BE2C (cell line): ENCODE data around the gene GPRC5C.

Source experiments
- DNase-seq: peaks from one replicate; pipeline ENCODE4 v3.0.0-alpha.2; 2020
- H3K27me3 ChIP-seq: fragments of 250-450 bp; sonication (Bioruptor Pico); 2 replicates; pipeline ENCODE4 v1.5.1; 2020; ENCODE audit warnings: mild to moderate bottlenecking
- H3K36me3 ChIP-seq: fragments of 250-450 bp; sonication (Bioruptor Pico); 2 replicates; pipeline ENCODE4 v1.5.1; 2020; ENCODE audit warnings: mild to moderate bottlenecking
- H3K4me1 ChIP-seq: fragments of 250-450 bp; sonication (Bioruptor Pico); 2 replicates; pipeline ENCODE4 v1.5.1; 2020
- H3K4me3 ChIP-seq: 2 replicates; pipeline ENCODE4 v1.5.1; 2011; ENCODE audit warnings: low read depth, low read length
- H3K9me3 ChIP-seq: fragments of 250-450 bp; sonication (Bioruptor Pico); 2 replicates; pipeline ENCODE4 v1.5.1; 2020
- CTCF ChIP-seq: IDR thresholded peaks from 2 replicates; pipeline ENCODE4 v1.5.1; 2012; ENCODE audit warnings: mild to moderate bottlenecking, low read depth, low read length

Gene GPRC5C

GRCh38 chr17:74461611-74462010, 29.7 kb downstream of the GPRC5C start:
- H3K27me3 ChIP-seq = no peaks in the 10 kb centered on the region
- TF ChIP-seq CTCF = no peak
- H3K4me3 ChIP-seq = no peak overlapping the region
- DNase-seq = no peak
- H3K36me3 ChIP-seq = no peaks in the 10 kb centered on the region
- no peaks in the 10 kb centered on the region for H3K9me3 ChIP-seq
- H3K4me1 ChIP-seq = peaks cover 3% of the 10 kb centered on the region

- Histone ChIP-seq H3K27me3 (peaks cover under 1% of the 10 kb centered on the region; the same call in 1 of the 2 replicates), H3K9me3 (no peaks in the 10 kb centered on the region), H3K4me1 (no peaks in the 10 kb centered on the region), H3K36me3 (no peaks in the 10 kb centered on the region), H3K4me3 (no peak overlapping the region)
- no peak for TF ChIP-seq CTCF
- DNase-seq = no peak
Measured at GRCh38 chr17:74464730-74465377, 33.0 kb downstream of the GPRC5C start.

GRCh38 chr17:74465378-74466110, 33.7 kb downstream of the GPRC5C start:
- Histone ChIP-seq H3K4me1 (no peaks in the 10 kb centered on the region), H3K27me3 (peaks cover 7% of the 10 kb centered on the region; the same call in 1 of the 2 replicates), H3K9me3 (no peaks in the 10 kb centered on the region), H3K4me3 (no peak overlapping the region), H3K36me3 (no peaks in the 10 kb centered on the region)
- no peak for TF ChIP-seq CTCF
- no peak for DNase-seq

- no peak for DNase-seq
- no peaks in the 10 kb centered on the region for H3K9me3 ChIP-seq
- no peak for TF ChIP-seq CTCF
- H3K4me1 ChIP-seq = no peaks in the 10 kb centered on the region
- H3K27me3 ChIP-seq = peaks cover 12% of the 10 kb centered on the region; the same call in 1 of the 2 replicates
- H3K4me3 ChIP-seq = no peak within 1 kb of the TSS
- no peaks in the 10 kb centered on the region for H3K36me3 ChIP-seq
Measured at GRCh38 chr17:74466111-74466827, 34.4 kb downstream of the GPRC5C start, which contains the start of gene CD300A. Gene CD300A, plus strand, starts transcription at chr17:74466634. Its CDS starts 70 bp downstream, at chr17:74466704.

- Histone ChIP-seq H3K9me3 (no peaks in the 10 kb centered on the region), H3K4me3 (no peak overlapping the region), H3K36me3 (no peaks in the 10 kb centered on the region), H3K4me1 (no peaks in the 10 kb centered on the region), H3K27me3 (peaks cover 17% of the 10 kb centered on the region)
- TF ChIP-seq CTCF = no peak
- no peak for DNase-seq
Measured at GRCh38 chr17:74466828-74467184, 34.9 kb downstream of the GPRC5C start.
